Measurements from ENCODE around the gene RPRD1A. TPM values are rescaled to one million over a fixed set of nuclear protein-coding genes. Genes with fewer than 3 reads are reported as not detected.

The RPRD1A gene
- total and polyA plus RNA-seq, 7 donors = 24.9 to 67.1 (median 49.4) TPM

DNA sequence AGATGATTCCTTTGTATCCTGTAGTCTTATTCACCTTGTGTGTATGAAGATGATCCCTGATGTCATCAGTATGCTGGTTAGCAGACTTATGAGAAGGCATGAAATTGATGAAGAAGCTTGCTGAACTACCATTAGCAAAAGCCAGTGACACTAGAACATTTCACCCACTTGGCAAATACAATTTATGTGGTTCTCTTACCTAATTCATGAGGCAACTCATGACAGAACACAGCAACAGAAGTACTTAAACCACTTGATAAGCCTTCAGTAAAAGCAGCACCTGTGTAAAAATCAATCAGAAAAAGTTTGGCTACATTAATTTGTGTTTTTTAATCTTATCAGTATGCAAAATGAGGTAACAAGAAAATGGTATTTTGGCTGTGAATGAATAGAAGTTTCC, 44.9 kb upstream of the RPRD1A start:
- intact Hi-C loops (cut with DNase I) = no loop called here
- Histone ChIP-seq H3K27ac (no peak overlapping the region), H3K9me3 (no peaks in the 10 kb centered on the region), H3K4me1 (no peaks in the 10 kb centered on the region), H3K36me3 (ENCODE audit: insufficient read depth in 1 of 2, low read depth in 1 of 2) (peaks cover 3 to 81% of the 10 kb centered on the region in 2 donors), H3K27me3 (ENCODE audit: insufficient read depth in 3 of 3, low read length in 2 of 3) (no peaks in the 10 kb centered on the region), H3K4me3 (no peak overlapping the region)
- TF ChIP-seq, protein P1, sequence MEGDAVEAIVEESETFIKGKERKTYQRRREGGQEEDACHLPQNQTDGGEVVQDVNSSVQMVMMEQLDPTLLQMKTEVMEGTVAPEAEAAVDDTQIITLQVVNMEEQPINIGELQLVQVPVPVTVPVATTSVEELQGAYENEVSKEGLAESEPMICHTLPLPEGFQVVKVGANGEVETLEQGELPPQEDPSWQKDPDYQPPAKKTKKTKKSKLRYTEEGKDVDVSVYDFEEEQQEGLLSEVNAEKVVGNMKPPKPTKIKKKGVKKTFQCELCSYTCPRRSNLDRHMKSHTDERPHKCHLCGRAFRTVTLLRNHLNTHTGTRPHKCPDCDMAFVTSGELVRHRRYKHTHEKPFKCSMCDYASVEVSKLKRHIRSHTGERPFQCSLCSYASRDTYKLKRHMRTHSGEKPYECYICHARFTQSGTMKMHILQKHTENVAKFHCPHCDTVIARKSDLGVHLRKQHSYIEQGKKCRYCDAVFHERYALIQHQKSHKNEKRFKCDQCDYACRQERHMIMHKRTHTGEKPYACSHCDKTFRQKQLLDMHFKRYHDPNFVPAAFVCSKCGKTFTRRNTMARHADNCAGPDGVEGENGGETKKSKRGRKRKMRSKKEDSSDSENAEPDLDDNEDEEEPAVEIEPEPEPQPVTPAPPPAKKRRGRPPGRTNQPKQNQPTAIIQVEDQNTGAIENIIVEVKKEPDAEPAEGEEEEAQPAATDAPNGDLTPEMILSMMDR (IDR thresholded peaks at IDR 0.05) = no peak
- no peak for DNase-seq
- ATAC-seq = no peak

DNA sequence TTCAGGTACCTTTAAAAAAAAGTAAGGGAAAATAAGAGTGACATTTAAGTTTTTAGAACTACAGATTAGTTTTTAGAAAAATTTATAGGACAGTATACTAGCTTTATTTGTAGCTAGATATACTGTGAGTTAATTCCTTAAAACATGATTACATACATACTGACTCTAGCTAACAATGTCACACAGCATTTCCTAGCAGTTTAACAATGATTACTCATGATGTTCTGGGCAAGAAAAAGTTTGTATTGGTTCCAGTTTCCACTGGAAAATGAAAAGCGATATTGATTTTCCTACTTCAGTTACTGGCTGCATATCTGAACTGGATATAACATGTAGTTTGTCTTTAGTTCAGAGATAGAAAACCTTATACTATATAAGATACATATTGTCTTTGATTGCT, 42.4 kb upstream of the RPRD1A start:
- intact Hi-C loops (cut with DNase I) = no loop called here
- no peak overlapping the region for H3K27ac ChIP-seq
- ATAC-seq = no peak
- H3K27me3 ChIP-seq (ENCODE audit: insufficient read depth in 3 of 3, low read length in 2 of 3) = no peaks in the 10 kb centered on the region
- H3K9me3 ChIP-seq = no peaks in the 10 kb centered on the region
- no peaks in the 10 kb centered on the region for H3K4me1 ChIP-seq
- WGBS, 3 donors = 89 to 96% (median 95%) methylated on average over 1 of the region's 1 CpG
- no peak overlapping the region for H3K4me3 ChIP-seq
- TF ChIP-seq, protein P1 (IDR thresholded peaks at IDR 0.05) = no peak
- no peak for DNase-seq
- peaks cover 3 to 67% of the 10 kb centered on the region in 2 donors for H3K36me3 ChIP-seq (ENCODE audit: insufficient read depth in 1 of 2, low read depth in 1 of 2)

DNA sequence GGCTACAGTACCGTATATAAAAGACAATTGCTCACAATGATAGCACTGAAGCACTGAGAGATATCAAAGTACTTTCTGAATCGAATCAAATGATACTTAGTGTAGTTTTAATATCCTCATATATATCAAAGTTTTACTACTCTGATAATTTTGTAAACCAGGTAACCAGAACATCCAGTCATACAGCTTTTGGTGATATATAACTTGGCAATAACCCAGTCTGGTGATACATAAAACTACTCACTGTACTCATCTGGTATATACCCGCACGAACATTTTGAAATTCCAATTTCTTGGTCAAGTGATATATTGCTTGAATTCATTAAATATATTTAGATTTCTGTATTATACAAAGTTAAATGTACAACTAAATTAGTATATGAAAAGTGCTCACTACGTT, 41.2 kb upstream of the RPRD1A start:
- Histone ChIP-seq H3K9me3 (no peaks in the 10 kb centered on the region), H3K27me3 (ENCODE audit: insufficient read depth in 3 of 3, low read length in 2 of 3) (no peaks in the 10 kb centered on the region), H3K4me1 (no peaks in the 10 kb centered on the region), H3K4me3 (no peak overlapping the region), H3K36me3 (ENCODE audit: insufficient read depth in 1 of 2, low read depth in 1 of 2) (peaks cover 0 to 58% of the 10 kb centered on the region in 2 donors), H3K27ac (no peak overlapping the region)
- intact Hi-C loops (cut with DNase I) = no loop called here
- WGBS, 3 donors = 93 to 95% (median 94%) methylated on average over 5 of the region's 5 CpGs
- ATAC-seq (no peak), DNase-seq (no peak)
- TF ChIP-seq, protein P1 (IDR thresholded peaks at IDR 0.05) = no peak

DNA sequence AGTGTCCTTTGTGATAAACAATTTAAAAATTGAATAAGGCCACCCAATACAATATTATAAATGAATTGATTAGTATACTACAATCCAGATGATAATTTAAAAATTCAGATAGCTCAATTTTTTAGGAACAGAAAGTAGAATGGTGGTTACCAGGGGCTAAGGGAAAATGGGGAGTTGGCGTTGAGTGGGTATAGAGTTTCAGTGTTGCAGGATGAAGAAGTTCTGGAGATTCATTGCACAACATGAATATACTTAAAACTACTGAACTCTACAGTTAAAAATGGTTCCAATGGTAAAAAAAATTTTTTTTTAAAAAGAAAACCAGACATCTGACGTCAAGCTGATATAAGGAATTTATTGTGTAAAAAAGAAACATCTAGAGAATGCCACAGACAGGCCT, 40.8 kb upstream of the RPRD1A start:
- peaks cover 0 to 54% of the 10 kb centered on the region in 2 donors for H3K36me3 ChIP-seq (ENCODE audit: insufficient read depth in 1 of 2, low read depth in 1 of 2)
- H3K27ac ChIP-seq = no peak overlapping the region
- 46 to 49% (median 46%) methylated on average over 2 of the region's 2 CpGs for WGBS, 3 donors
- H3K27me3 ChIP-seq (ENCODE audit: insufficient read depth in 3 of 3, low read length in 2 of 3) = no peaks in the 10 kb centered on the region
- no peaks in the 10 kb centered on the region for H3K4me1 ChIP-seq
- DNase-seq (no peak), ATAC-seq (no peak)
- H3K9me3 ChIP-seq = no peaks in the 10 kb centered on the region
- TF ChIP-seq, protein P1 (IDR thresholded peaks at IDR 0.05) = no peak
- intact Hi-C loops (cut with DNase I) = no loop called here
- no peak overlapping the region for H3K4me3 ChIP-seq

DNA sequence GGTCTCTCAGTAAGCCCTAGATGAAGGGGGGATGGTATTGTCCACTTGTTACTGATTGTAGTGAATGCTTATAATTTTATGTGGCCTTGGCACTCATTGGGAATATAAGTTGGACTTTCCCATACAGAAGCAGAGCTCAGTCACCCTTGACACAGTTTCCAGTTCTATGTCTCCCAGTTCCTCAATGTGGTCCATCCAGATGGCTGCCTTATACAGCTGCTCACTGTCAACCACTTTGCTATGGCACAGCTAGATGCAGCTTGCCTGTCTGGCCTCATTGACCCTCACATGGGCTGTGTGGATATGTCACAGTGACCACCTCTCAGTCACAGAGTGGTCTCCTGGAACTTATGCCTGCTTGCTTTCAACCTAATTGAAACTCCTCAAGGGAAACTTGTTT, 40.1 kb upstream of the RPRD1A start:
- Histone ChIP-seq H3K4me1 (no peaks in the 10 kb centered on the region), H3K27me3 (ENCODE audit: insufficient read depth in 3 of 3, low read length in 2 of 3) (no peaks in the 10 kb centered on the region), H3K4me3 (no peak overlapping the region), H3K36me3 (ENCODE audit: insufficient read depth in 1 of 2, low read depth in 1 of 2) (peaks cover 0 to 47% of the 10 kb centered on the region in 2 donors), H3K9me3 (peaks cover 3% of the 10 kb centered on the region), H3K27ac (no peak overlapping the region)
- ATAC-seq (no peak), DNase-seq (no peak)
- TF ChIP-seq, protein P1 (IDR thresholded peaks at IDR 0.05) = no peak
- intact Hi-C loops (cut with DNase I) = no loop called here
